IMR-90 (cell line): Measurements from ENCODE around the gene DNAJC5G. TPM values are rescaled to one million over a fixed set of nuclear protein-coding genes. Genes with fewer than 3 reads are reported as not detected.
"Not testable (repeated sequence)": the region's sequence is repeated elsewhere in the genome, so short reads cannot be mapped to it uniquely, and the experiment has no call there.

Source experiments
- ATAC-seq: fragments of 200-7000 bp; cut with Tn5 transposase; 2 replicates; pipeline ENCODE4 v1.9.1; 2020; ENCODE audit warnings: low read depth, mild to moderate bottlenecking, moderate library complexity
- BruUV-seq: library from RNA; stranded (reverse); fragments of 400-500 nt; replicated peaks from 2 replicates; lab custom pipeline; 2021; lab: Mats Ljungman, UMichigan
- CTCF ChIA-PET: fragments of 300-600 bp; formaldehyde crosslinking; extraction: SDS; loops from one replicate; lab custom pipeline; 2021; ENCODE audit warnings: antibody characterized with exemption; lab: Yijun Ruan, JAX
- POLR2A ChIA-PET: fragments of 300-600 bp; sonication (Branson Sonifier 250); formaldehyde crosslinking; loops from one replicate; lab custom pipeline; 2022; ENCODE audit warnings: antibody characterized with exemption; ENCODE audit not compliant: unreplicated experiment; lab: Charles Lee
- DNase-seq: peaks from one replicate; pipeline ENCODE4 v3.0.0; 2013
- H2AFZ ChIP-seq: replicated peaks from 2 replicates; pipeline ENCODE3; 2013; ENCODE audit warnings: low read length, mild to moderate bottlenecking; ENCODE audit not compliant: poor library complexity
- H2AK5ac ChIP-seq: 2 replicates; pipeline ENCODE4 v1.6.1; 2013; ENCODE audit warnings: low read depth, low read length, inconsistent platforms
- H2AK9ac ChIP-seq: replicated peaks from 2 replicates; pipeline ENCODE3; 2013; ENCODE audit warnings: mild to moderate bottlenecking, low read depth, low read length, moderate library complexity; ENCODE audit not compliant: poor library complexity
- H2BK120ac ChIP-seq: 2 replicates; pipeline ENCODE4 v1.6.1; 2013; ENCODE audit warnings: low read depth, low read length, inconsistent platforms
- H2BK15ac ChIP-seq: 3 replicates; pipeline ENCODE4 v1.6.1; 2013; ENCODE audit warnings: low read depth, low read length, inconsistent platforms
- H2BK20ac ChIP-seq: 2 replicates; pipeline ENCODE4 v1.6.1; 2013; ENCODE audit warnings: low read depth, mild to moderate bottlenecking, inconsistent platforms, low read length, moderate library complexity
- H2BK5ac ChIP-seq: 2 replicates; pipeline ENCODE4 v1.6.1; 2013; ENCODE audit warnings: mild to moderate bottlenecking, low read depth, low read length, inconsistent platforms; ENCODE audit not compliant: poor library complexity, severe bottlenecking
- H3K14ac ChIP-seq: replicated peaks from 2 replicates; pipeline ENCODE4 v1.6.1; 2013; ENCODE audit warnings: low read depth, low read length, inconsistent platforms
- H3K18ac ChIP-seq: 2 replicates; pipeline ENCODE4 v1.6.1; 2013; ENCODE audit warnings: low read depth, low read length, control low read depth
- H3K23ac ChIP-seq: 2 replicates; pipeline ENCODE4 v1.6.1; 2013; ENCODE audit warnings: low read depth, low read length, inconsistent platforms
- H3K27ac ChIP-seq: 2 replicates; pipeline ENCODE4 v1.5.1; 2013; ENCODE audit warnings: mild to moderate bottlenecking, control low read depth, low read length; ENCODE audit not compliant: insufficient read depth
- H3K27me3 ChIP-seq: 2 replicates; pipeline ENCODE4 v1.6.1; 2013; ENCODE audit warnings: low read length; ENCODE audit not compliant: control insufficient read depth, insufficient read depth
- H3K36me3 ChIP-seq: 2 replicates; pipeline ENCODE4 v1.6.1; 2013; ENCODE audit warnings: low read length, mixed read lengths; ENCODE audit not compliant: control insufficient read depth, insufficient read depth
- H3K4ac ChIP-seq: 2 replicates; pipeline ENCODE4 v1.6.1; 2013; ENCODE audit warnings: low read depth, low read length, inconsistent platforms
- H3K4me1 ChIP-seq: 2 replicates; pipeline ENCODE4 v1.6.1; 2013; ENCODE audit warnings: low read length, mixed read lengths; ENCODE audit not compliant: control insufficient read depth, insufficient read depth
- H3K4me2 ChIP-seq: 2 replicates; pipeline ENCODE4 v1.6.1; 2013; ENCODE audit warnings: low read depth, mild to moderate bottlenecking, control low read depth, low read length, moderate library complexity
- H3K4me3 ChIP-seq: 2 replicates; pipeline ENCODE4 v1.5.1; 2013; ENCODE audit warnings: low read depth, mild to moderate bottlenecking, control low read depth, low read length, moderate library complexity; ENCODE audit not compliant: insufficient read depth
- H3K56ac ChIP-seq: 2 replicates; pipeline ENCODE4 v1.6.1; 2013; ENCODE audit warnings: low read length, inconsistent platforms; ENCODE audit not compliant: insufficient read depth; ENCODE audit errors: extremely low read depth
- H3K79me1 ChIP-seq, 2 experiments: 2 replicates each; pipeline ENCODE4 v1.6.1; 2013; ENCODE audit warnings: low read length in 2 of 2, inconsistent platforms in 1 of 2, low read depth in 1 of 2
- H3K9ac ChIP-seq: 2 replicates; pipeline ENCODE4 v1.6.1; 2013; ENCODE audit warnings: low read depth, low read length, control low read depth
- H3K9me1 ChIP-seq: 2 replicates; pipeline ENCODE4 v1.6.1; 2013; ENCODE audit warnings: low read length, inconsistent platforms; ENCODE audit not compliant: insufficient read depth
- H3K9me3 ChIP-seq: 2 replicates; pipeline ENCODE4 v1.6.1; 2013; ENCODE audit warnings: low read length; ENCODE audit not compliant: control insufficient read depth, insufficient read depth
- H4K20me1 ChIP-seq: 2 replicates; pipeline ENCODE4 v1.6.1; 2013; ENCODE audit warnings: low read length, inconsistent platforms; ENCODE audit not compliant: insufficient read depth
- H4K5ac ChIP-seq: 2 replicates; pipeline ENCODE4 v1.6.1; 2013; ENCODE audit warnings: mild to moderate bottlenecking, low read depth, low read length, control low read depth
- H4K8ac ChIP-seq, 2 experiments: 2 replicates each; pipeline ENCODE4 v1.6.1; 2013; ENCODE audit warnings: low read depth in 2 of 2, low read length in 2 of 2, control low read depth in 1 of 2, inconsistent platforms in 1 of 2
- H4K91ac ChIP-seq: 2 replicates; pipeline ENCODE4 v1.6.1; 2013; ENCODE audit warnings: low read depth, low read length, inconsistent platforms; ENCODE audit not compliant: insufficient read depth
- MAFK ChIP-seq: IDR thresholded peaks from 2 replicates; pipeline ENCODE4 v1.6.1; 2012; ENCODE audit warnings: low read depth, low read length, improper control_type of control experiment
- WGBS, 2 experiments: methylation state at CpG; one replicate each; pipeline versions ENCODE4 v1.1.5 to v1.1.7; 2013; ENCODE audit warnings: missing lambda C conversion rate in 2 of 2; ENCODE audit not compliant: insufficient read length in 1 of 2; ENCODE audit errors: extremely low coverage in 2 of 2; 5-methylcytosine and 5-hydroxymethylcytosine counted together
- dilution Hi-C: fragments of 300-500 bp; cut with HindIII; formaldehyde crosslinking; loops from one replicate; pipeline ENCODE4 v1.14.3; 2018; ENCODE audit warnings: low sequenced_read_pairs; ENCODE audit not compliant: unreplicated experiment
- in situ Hi-C: fragments of 300-500 bp; cut with MboI; formaldehyde crosslinking; loops from 3 replicates; pipeline ENCODE4 v1.14.3; 2019; ENCODE audit warnings: low sequenced_read_pairs, inconsistent platforms, mixed read lengths
- intact Hi-C: fragments of 100-400 bp; cut with micrococcal nuclease; formaldehyde crosslinking; loops from 2 replicates; pipeline ENCODE4 v1.10.0; 2022
- polyA plus RNA-seq, 3 experiments: library from polyadenylated mRNA; depleted of rRNA; stranded (reverse); fragments of >200 nt; gene quantifications; 2 replicates each; pipeline ENCODE4 v1.2.3, GENCODE V29; 2012; ENCODE audit warnings: low replicate concordance in 1 of 3
- total RNA-seq: library from RNA; depleted of rRNA; stranded (reverse); fragments of >200 nt; gene quantifications from 2 replicates; pipeline ENCODE4 v1.2.3, GENCODE V29; 2012

The DNAJC5G gene
- total and polyA plus RNA-seq, 2 of the 4 experiments (the other 2 are of a cell fraction): not detected

GRCh38 chr2:27265536-27265870 lies 9.7 kb upstream of the DNAJC5G start:
- Histone ChIP-seq H3K4ac (no peak overlapping the region), H2AK9ac (no peak overlapping the region), H3K4me3 (no peak overlapping the region), H4K20me1 (no peaks in the 10 kb centered on the region), H2BK120ac (no peak overlapping the region), H2AK5ac (no peak overlapping the region), H4K91ac (no peak overlapping the region), H3K27me3 (peaks cover 80% of the 10 kb centered on the region), H4K5ac (no peak overlapping the region), H2BK5ac (no peak overlapping the region), H2BK15ac (no peak overlapping the region), H3K4me1 (peaks cover 4% of the 10 kb centered on the region; the same call in 1 of the 2 replicates), H3K79me1 (no peaks in the 10 kb centered on the region), H2BK20ac (no peak overlapping the region), H3K9me1 (no peaks in the 10 kb centered on the region), H3K36me3 (no peaks in the 10 kb centered on the region), H3K23ac (0 out of 2 replicates have a peak overlapping the region, but pooled peaks have one; percentile 11), H3K14ac (no peak overlapping the region), H3K9me3 (no peaks in the 10 kb centered on the region; the same call in 1 of the 2 replicates), H3K56ac (no peak overlapping the region), H3K9ac (no peak overlapping the region), H3K18ac (no peak overlapping the region), H3K4me2 (no peak overlapping the region), H2AFZ (no peak overlapping the region), H4K8ac (no peak overlapping the region), H3K27ac (no peak overlapping the region)
- intact Hi-C loops (no loop called here), in situ Hi-C loops (no loop called here), dilution Hi-C loops (no loop called here)
- POLR2A ChIA-PET: no interaction called here
- no TSS peak for BruUV-seq
- TF ChIP-seq MAFK: no peak
- ATAC-seq (no peak), DNase-seq (no peak)
- CTCF ChIA-PET: interaction anchor here (0.7 to 1.8 kb wide), 5 partner anchors 8 to 28 kb away, joined by 3 to 6 read pairs (median 3); no protein-coding TSS in a partner anchor

GRCh38 chr2:27268296-27268695 lies 6.9 kb upstream of the DNAJC5G start:
- in situ Hi-C loops, H2BK15ac ChIP-seq, H3K14ac ChIP-seq, H4K91ac ChIP-seq, H3K9me1 ChIP-seq, H3K18ac ChIP-seq, H2AK5ac ChIP-seq, H3K9me3 ChIP-seq, intact Hi-C loops, H3K23ac ChIP-seq, H4K8ac ChIP-seq, H3K9ac ChIP-seq, dilution Hi-C loops, H3K56ac ChIP-seq, H3K27ac ChIP-seq, H3K4me1 ChIP-seq, H4K5ac ChIP-seq, H2BK20ac ChIP-seq, H2AK9ac ChIP-seq, H3K4me2 ChIP-seq, H3K36me3 ChIP-seq, DNase-seq, H2BK120ac ChIP-seq, BruUV-seq, H3K4ac ChIP-seq, H2BK5ac ChIP-seq, H3K79me1 ChIP-seq, H4K20me1 ChIP-seq, H3K4me3 ChIP-seq, H2AFZ ChIP-seq, POLR2A ChIA-PET, ATAC-seq: not testable (repeated sequence)
- peaks cover 66% of the 10 kb centered on the region for H3K27me3 ChIP-seq
- WGBS, 2 experiments: 67% methylated on average over 1 of the region's 13 CpGs; no CpG with 5 or more reads in 1 of the 2 experiments
- CTCF ChIA-PET: interaction anchor here (2.2 kb wide), 1 partner anchor 11 kb away, joined by 9 read pairs; no protein-coding TSS in a partner anchor
